ENCODE data around the gene LRRC32.
"Not testable (repeated sequence)": the region's sequence is repeated elsewhere in the genome, so short reads cannot be mapped to it uniquely, and the experiment has no call there.

The LRRC32 gene

GRCh38 chr11:76644591-76644990 is 26.0 kb downstream of the LRRC32 start:
- DNase-seq, result no peak

- DNase-seq, result not testable (repeated sequence)
Measured at GRCh38 chr11:76643711-76644110, 26.8 kb downstream of the LRRC32 start.

- no peak for DNase-seq
Measured at GRCh38 chr11:76642341-76642740, 28.2 kb downstream of the LRRC32 start.

- DNase-seq, result no peak
Measured at GRCh38 chr11:76641905-76642304, 28.6 kb downstream of the LRRC32 start.

- DNase-seq, result peak; percentile 7
Measured at GRCh38 chr11:76640501-76640900, 30.0 kb downstream of the LRRC32 start.

- no peak for DNase-seq
Measured at GRCh38 chr11:76639621-76640020, 30.9 kb downstream of the LRRC32 start.

GRCh38 chr11:76638270-76639197 is 32.0 kb downstream of the LRRC32 start:
- no peak for DNase-seq

GRCh38 chr11:76637491-76638269 is 32.9 kb downstream of the LRRC32 start:
- no peak for DNase-seq

- no peak for DNase-seq
Measured at GRCh38 chr11:76636826-76637460, 33.6 kb downstream of the LRRC32 start.

GRCh38 chr11:76635991-76636738 is 34.4 kb downstream of the LRRC32 start:
- no peak for DNase-seq

GRCh38 chr11:76634886-76635285 is 35.7 kb downstream of the LRRC32 start:
- no peak for DNase-seq

GRCh38 chr11:76632492-76632891 is 38.1 kb downstream of the LRRC32 start:
- no peak for DNase-seq

- DNase-seq, result no peak
Measured at GRCh38 chr11:76631566-76632308, 38.8 kb downstream of the LRRC32 start.

- DNase-seq, result no peak
Measured at GRCh38 chr11:76630600-76631281, 39.8 kb downstream of the LRRC32 start.

GRCh38 chr11:76629853-76630599 is 40.5 kb downstream of the LRRC32 start:
- no peak for DNase-seq

GRCh38 chr11:76629116-76629852 is 41.3 kb downstream of the LRRC32 start:
- no peak for DNase-seq

GRCh38 chr11:76628408-76628947 is 42.1 kb downstream of the LRRC32 start:
- DNase-seq, result no peak

GRCh38 chr11:76627606-76628005 is 42.9 kb downstream of the LRRC32 start:
- no peak for DNase-seq

GRCh38 chr11:76626921-76627401 is 43.6 kb downstream of the LRRC32 start:
- DNase-seq, result no peak
